Fibroblast of pulmonary artery (primary cell): Measurements from ENCODE around the gene TENM3.

Source experiments
- DNase-seq: peaks from one replicate; pipeline ENCODE4 v3.0.0-alpha.2; 2010; ENCODE audit warnings: low read depth
- H3K4me3 ChIP-seq: replicated peaks from 2 replicates; pipeline ENCODE4 v1.5.1; 2011; ENCODE audit warnings: low read depth, mild to moderate bottlenecking, control low read depth, low read length, moderate library complexity
- CTCF ChIP-seq: IDR thresholded peaks from 2 replicates; pipeline ENCODE4 v1.5.1; 2011; ENCODE audit warnings: mild to moderate bottlenecking, control low read depth, low read length, inconsistent platforms; ENCODE audit errors: missing control alignments

The TENM3 gene

GRCh38 chr4:182715548-182715947 is 472.3 kb downstream of the TENM3 start:
- no peak overlapping the region for H3K4me3 ChIP-seq
- TF ChIP-seq CTCF: no peak
- no peak for DNase-seq

- no peak overlapping the region for H3K4me3 ChIP-seq
- TF ChIP-seq CTCF: no peak
- DNase-seq: no peak
Observed at GRCh38 chr4:182716192-182716591, 473.0 kb downstream of the TENM3 start.

GRCh38 chr4:182717788-182718583 is 474.8 kb downstream of the TENM3 start:
- DNase-seq: no peak
- no peak for TF ChIP-seq CTCF

GRCh38 chr4:182724414-182724813 is 481.2 kb downstream of the TENM3 start:
- no peak overlapping the region for H3K4me3 ChIP-seq
- no peak for DNase-seq
- no peak for TF ChIP-seq CTCF

More at GRCh38 chr4:182717788-182718583, 474.8 kb downstream of the TENM3 start:
- H3K4me3 ChIP-seq: no peak overlapping the region

- DNase-seq: no peak
- no peak overlapping the region for H3K4me3 ChIP-seq
- TF ChIP-seq CTCF: no peak
Observed at GRCh38 chr4:182729516-182729915, 486.3 kb downstream of the TENM3 start.

GRCh38 chr4:182730791-182731190 is 487.6 kb downstream of the TENM3 start:
- no peak overlapping the region for H3K4me3 ChIP-seq
- no peak for DNase-seq
- no peak for TF ChIP-seq CTCF

GRCh38 chr4:182736207-182736606 is 493.0 kb downstream of the TENM3 start:
- DNase-seq: no peak
- no peak overlapping the region for H3K4me3 ChIP-seq
- TF ChIP-seq CTCF: no peak
